PC-9 (cell line): ENCODE measurements around the gene RXRG. TPM values are rescaled to one million over a fixed set of nuclear protein-coding genes. Genes with fewer than 3 reads are reported as not detected.
A peak's percentile ranks its signal among the peaks of the same experiment; 100 is the strongest.

ENCODE experiments used
- BruUV-seq: library from RNA; stranded (reverse); fragments of 400-500 nt; replicated peaks from 2 replicates; lab custom pipeline; 2021; lab: Mats Ljungman, UMichigan
- CTCF ChIA-PET: fragments of 300-600 bp; sonication (Branson Sonifier 250); formaldehyde crosslinking; loops from one replicate; lab custom pipeline; 2022; ENCODE audit warnings: antibody characterized with exemption; lab: Charles Lee
- POLR2A ChIA-PET: fragments of 300-600 bp; sonication (Branson Sonifier 250); formaldehyde crosslinking; loops from one replicate; lab custom pipeline; 2022; ENCODE audit warnings: antibody characterized with exemption; ENCODE audit not compliant: unreplicated experiment; lab: Charles Lee
- DNase-seq, 2 experiments: peaks; one replicate each; pipeline versions ENCODE4 v3.0.0 to v3.0.0-alpha.2; 2015 to 2022; ENCODE audit warnings: mixed read lengths in 1 of 2
- H2AFZ ChIP-seq: fragments of 200-600 bp; sonication (generic); 2 replicates; pipeline ENCODE4 v1.8.1; 2017; ENCODE audit warnings: antibody characterized with exemption
- H3F3A ChIP-seq: fragments of 200-600 bp; sonication (generic); 2 replicates; pipeline ENCODE4 v1.8.1; 2017; ENCODE audit warnings: antibody characterized with exemption, mild to moderate bottlenecking, low read depth; ENCODE audit not compliant: insufficient read depth
- H3K27ac ChIP-seq: fragments of 200-600 bp; sonication (generic); 2 replicates; pipeline ENCODE4 v1.6.1; 2016; ENCODE audit warnings: mixed run types
- H3K27me3 ChIP-seq: fragments of 200-600 bp; sonication (generic); 2 replicates; pipeline ENCODE4 v1.6.1; 2016; ENCODE audit warnings: low read depth, mixed run types; ENCODE audit not compliant: insufficient read depth
- H3K36me3 ChIP-seq: fragments of 200-600 bp; sonication (generic); 2 replicates; pipeline ENCODE4 v1.6.1; 2016; ENCODE audit warnings: low read depth, mixed run types
- H3K4me1 ChIP-seq: fragments of 200-600 bp; sonication (generic); replicated peaks from 2 replicates; pipeline ENCODE4 v1.6.1; 2016; ENCODE audit warnings: mixed run types; ENCODE audit not compliant: insufficient read depth
- H3K4me2 ChIP-seq: fragments of 200-600 bp; sonication (generic); 2 replicates; pipeline ENCODE4 v1.6.1; 2017; ENCODE audit warnings: mixed run types
- H3K4me3 ChIP-seq: fragments of 200-600 bp; sonication (generic); 2 replicates; pipeline ENCODE4 v1.6.1; 2016; ENCODE audit warnings: mixed run types
- H3K79me2 ChIP-seq: fragments of 200-600 bp; sonication (generic); 2 replicates; pipeline ENCODE4 v1.6.1; 2017; ENCODE audit warnings: low read depth, mixed run types
- H3K9me2 ChIP-seq: fragments of 200-600 bp; sonication (generic); 2 replicates; pipeline ENCODE4 v1.8.1; 2017; ENCODE audit warnings: mild to moderate bottlenecking; ENCODE audit not compliant: insufficient read depth
- H3K9me3 ChIP-seq: fragments of 200-600 bp; sonication (generic); 2 replicates; pipeline ENCODE4 v1.8.1; 2016; ENCODE audit warnings: low read depth; ENCODE audit not compliant: insufficient read depth
- H4K20me1 ChIP-seq: fragments of 200-600 bp; sonication (generic); 2 replicates; pipeline ENCODE4 v1.8.1; 2017; ENCODE audit not compliant: insufficient read depth
- CTCF ChIP-seq: fragments of 200-600 bp; sonication (generic); conservative IDR thresholded peaks from 2 replicates; pipeline ENCODE4 v1.6.1; 2017; ENCODE audit warnings: mixed run types, antibody characterized with exemption, mild to moderate bottlenecking, moderate library complexity
- EZH2 ChIP-seq: fragments of 200-600 bp; sonication (generic); IDR thresholded peaks from 2 replicates; pipeline ENCODE4 v1.8.0; 2017; ENCODE audit warnings: antibody characterized with exemption, low read depth
- intact Hi-C: fragments of 100-400 bp; cut with micrococcal nuclease; formaldehyde crosslinking; loops from one replicate; pipeline ENCODE4 v1.10.0; 2022; ENCODE audit not compliant: unreplicated experiment
- total RNA-seq: library from RNA; stranded (reverse); gene quantifications from 2 replicates; pipeline ENCODE4 v1.2.3, GENCODE V29; 2021

The RXRG gene
- total RNA-seq, 1 experiment from 2014 or later = not detected

GRCh38 chr1:165395478-165395877 lies 49.4 kb downstream of the RXRG start:
- TF ChIP-seq EZH2 (no peak), CTCF (no peak)
- Histone ChIP-seq H3K9me3 (no peaks in the 10 kb centered on the region), H3K4me3 (no peak overlapping the region)

GRCh38 chr1:165392634-165393571 lies 52.0 kb downstream of the RXRG start:
- Histone ChIP-seq H3K4me2 (0 out of 2 replicates have a peak overlapping the region, but pooled peaks have one; percentile 17), H3K27me3 (peaks cover 19% of the 10 kb centered on the region; the same call in 1 of the 2 replicates), H3K79me2 (no peaks in the 10 kb centered on the region), H4K20me1 (no peaks in the 10 kb centered on the region), H3K9me2 (no peaks in the 10 kb centered on the region), H3K4me3 (no peak overlapping the region), H3K9me3 (no peaks in the 10 kb centered on the region), H3F3A (no peaks in the 10 kb centered on the region), H2AFZ (no peak overlapping the region), H3K4me1 (no peaks in the 10 kb centered on the region), H3K36me3 (no peaks in the 10 kb centered on the region), H3K27ac (no peak overlapping the region)
- TF ChIP-seq CTCF = peak; percentile 97
- TF ChIP-seq EZH2 = no peak
- ChIA-PET POLR2A (no interaction called here), CTCF (interaction anchor here (0.8 to 1.3 kb wide), 2 partner anchors 142 to 200 kb away, joined by 3 to 4 read pairs; no protein-coding TSS in a partner anchor)
- intact Hi-C loops = loop anchor here (1.0 to 2.0 kb wide), 2 partner anchors 200 to 522 kb away; no protein-coding TSS in a partner anchor
- DNase-seq = peak; percentile 58 to 64
- no TSS peak for BruUV-seq

More at GRCh38 chr1:165395478-165395877, 49.4 kb downstream of the RXRG start:
- no peak overlapping the region for H3K27ac ChIP-seq
- ChIA-PET CTCF (interaction anchor here (0.6 kb wide), 1 partner anchor 18 kb away, joined by 3 read pairs; no protein-coding TSS in a partner anchor), POLR2A (no interaction called here)
- no peaks in the 10 kb centered on the region for H3K9me2 ChIP-seq
- BruUV-seq = no TSS peak
- H3F3A ChIP-seq = no peaks in the 10 kb centered on the region
- no peaks in the 10 kb centered on the region for H4K20me1 ChIP-seq
- H3K4me1 ChIP-seq = no peaks in the 10 kb centered on the region
- H3K36me3 ChIP-seq = no peaks in the 10 kb centered on the region
- no peak overlapping the region for H2AFZ ChIP-seq
- H3K27me3 ChIP-seq = peaks cover 7% of the 10 kb centered on the region; the same call in 1 of the 2 replicates
- no peak for DNase-seq
- H3K79me2 ChIP-seq = no peaks in the 10 kb centered on the region
- no peak overlapping the region for H3K4me2 ChIP-seq
- intact Hi-C loops = no loop called here

GRCh38 chr1:165389609-165390008 lies 55.3 kb downstream of the RXRG start:
- POLR2A ChIA-PET = no interaction called here
- Histone ChIP-seq H3F3A (no peaks in the 10 kb centered on the region), H3K27me3 (peaks cover 12% of the 10 kb centered on the region; the same call in 1 of the 2 replicates), H4K20me1 (no peaks in the 10 kb centered on the region), H3K27ac (no peak overlapping the region), H3K9me2 (no peaks in the 10 kb centered on the region), H3K4me1 (no peaks in the 10 kb centered on the region), H3K36me3 (no peaks in the 10 kb centered on the region), H3K79me2 (no peaks in the 10 kb centered on the region), H3K4me3 (no peak overlapping the region), H3K9me3 (no peaks in the 10 kb centered on the region), H2AFZ (no peak overlapping the region), H3K4me2 (no peak overlapping the region)
- CTCF ChIA-PET = no interaction called here
- no peak for TF ChIP-seq CTCF
- no peak for TF ChIP-seq EZH2
- DNase-seq = no peak
- intact Hi-C loops = no loop called here
- no TSS peak for BruUV-seq
